WTC11 (cell line): Measurements from ENCODE around the gene SUSD4. TPM values are rescaled to one million over a fixed set of nuclear protein-coding genes. Genes with fewer than 3 reads are reported as not detected.

ENCODE experiments used
- ATAC-seq: fragments of 200-7000 bp; cut with Tn5 transposase; 2 replicates; pipeline ENCODE4 v1.10.0; 2021; ENCODE audit warnings: mild to moderate bottlenecking, moderate library complexity
- CTCF ChIA-PET: fragments of 300-600 bp; sonication (Branson Sonifier 250); formaldehyde crosslinking; loops from one replicate; lab custom pipeline; 2021; ENCODE audit warnings: antibody characterized with exemption; lab: Charles Lee
- POLR2A ChIA-PET: fragments of 350-600 bp; sonication (Branson Sonifier 250); formaldehyde crosslinking; loops from one replicate; lab custom pipeline; 2021; ENCODE audit warnings: antibody characterized with exemption; lab: Charles Lee
- DNase-seq: peaks from one replicate; pipeline ENCODE4 v3.0.0; 2021; ENCODE audit warnings: low spot score
- H3K27ac Mint-ChIP-seq: 2 replicates; pipeline ENCODE4 v1.8.0; 2021; ENCODE audit warnings: mixed read lengths
- H3K27me3 Mint-ChIP-seq: 2 replicates; pipeline ENCODE4 v1.8.0; 2021; ENCODE audit warnings: low read depth, mild to moderate bottlenecking, moderate library complexity, mixed read lengths
- H3K36me3 Mint-ChIP-seq: 2 replicates; pipeline ENCODE4 v1.8.0; 2021; ENCODE audit warnings: mixed read lengths
- H3K4me1 Mint-ChIP-seq: 2 replicates; pipeline ENCODE4 v1.8.0; 2022; ENCODE audit warnings: mixed read lengths
- H3K4me3 Mint-ChIP-seq: 2 replicates; pipeline ENCODE4 v1.8.0; 2021; ENCODE audit warnings: mild to moderate bottlenecking, moderate library complexity, mixed read lengths
- H3K9me3 Mint-ChIP-seq: 2 replicates; pipeline ENCODE4 v1.8.0; 2021; ENCODE audit warnings: mixed read lengths
- AFF4 ChIP-seq: sonication (generic); formaldehyde crosslinking; IDR thresholded peaks from 2 replicates; pipeline ENCODE4 v1.8.1; 2023; ENCODE audit warnings: mild to moderate bottlenecking, missing genetic modification reagents, borderline replicate concordance
- CTCF ChIP-seq: fragments of 200-600 bp; IDR thresholded peaks from 2 replicates; pipeline ENCODE4 v1.8.0; 2022; ENCODE audit warnings: antibody characterized with exemption
- E2F1 ChIP-seq: sonication (generic); formaldehyde crosslinking; IDR thresholded peaks from 2 replicates; pipeline ENCODE4 v1.8.0; 2022; ENCODE audit warnings: mild to moderate bottlenecking, missing genetic modification reagents
- ELF4 ChIP-seq: sonication (generic); formaldehyde crosslinking; IDR thresholded peaks from 2 replicates; pipeline ENCODE4 v1.8.1; 2022; ENCODE audit warnings: low read depth, mild to moderate bottlenecking, moderate library complexity, missing genetic modification reagents
- ESRRA ChIP-seq: sonication (generic); formaldehyde crosslinking; IDR thresholded peaks from 2 replicates; pipeline ENCODE4 v1.8.1; 2022; ENCODE audit warnings: mild to moderate bottlenecking, missing genetic modification reagents, borderline replicate concordance
- ETV6 ChIP-seq: sonication (generic); formaldehyde crosslinking; IDR thresholded peaks from 2 replicates; pipeline ENCODE4 v1.8.1; 2022; ENCODE audit warnings: mild to moderate bottlenecking, missing genetic modification reagents
- FOXP4 ChIP-seq: sonication (generic); formaldehyde crosslinking; IDR thresholded peaks from 2 replicates; pipeline ENCODE4 v1.8.0; 2022; ENCODE audit warnings: mild to moderate bottlenecking, missing genetic modification reagents
- GRHL2 ChIP-seq: fragments of 250-450 bp; sonication (Bioruptor Pico); IDR thresholded peaks from 2 replicates; pipeline ENCODE4 v1.8.0; 2022; ENCODE audit warnings: mild to moderate bottlenecking, moderate library complexity; ENCODE audit not compliant: insufficient replicate concordance, severe bottlenecking
- NR3C1 ChIP-seq: sonication (generic); formaldehyde crosslinking; conservative IDR thresholded peaks from 2 replicates; pipeline ENCODE4 v1.8.1; 2023; ENCODE audit warnings: low read depth, mild to moderate bottlenecking, missing genetic modification reagents
- OVOL2 ChIP-seq: fragments of 250-450 bp; sonication (Bioruptor Pico); IDR thresholded peaks from 2 replicates; pipeline ENCODE4 v1.9.0; 2021; ENCODE audit warnings: mild to moderate bottlenecking, borderline replicate concordance
- PREB ChIP-seq: sonication (generic); formaldehyde crosslinking; IDR thresholded peaks from 2 replicates; pipeline ENCODE4 v1.8.1; 2022; ENCODE audit warnings: mild to moderate bottlenecking, missing genetic modification reagents, moderate library complexity, borderline replicate concordance
- SP1 ChIP-seq: sonication (generic); formaldehyde crosslinking; conservative IDR thresholded peaks from 2 replicates; pipeline ENCODE4 v1.8.1; 2022; ENCODE audit warnings: missing genetic modification reagents
- STAT6 ChIP-seq: sonication (generic); formaldehyde crosslinking; conservative IDR thresholded peaks from 2 replicates; pipeline ENCODE4 v1.8.1; 2023; ENCODE audit warnings: mild to moderate bottlenecking, low read depth, missing genetic modification reagents, moderate library complexity
- TCF7 ChIP-seq: sonication (generic); formaldehyde crosslinking; IDR thresholded peaks from 2 replicates; pipeline ENCODE4 v1.8.0; 2022; ENCODE audit warnings: mild to moderate bottlenecking, low read depth, missing genetic modification reagents, moderate library complexity
- TEAD4 ChIP-seq: sonication (generic); formaldehyde crosslinking; IDR thresholded peaks from 2 replicates; pipeline ENCODE4 v1.8.0; 2022; ENCODE audit warnings: mild to moderate bottlenecking, missing genetic modification reagents
- USF2 ChIP-seq: sonication (generic); formaldehyde crosslinking; IDR thresholded peaks from 2 replicates; pipeline ENCODE4 v1.8.1; 2023; ENCODE audit warnings: mild to moderate bottlenecking, missing genetic modification reagents, moderate library complexity
- ZSCAN18 ChIP-seq: fragments of 250-450 bp; sonication (Bioruptor Pico); IDR thresholded peaks from 2 replicates; pipeline ENCODE4 v2.1.2; 2022; ENCODE audit warnings: mild to moderate bottlenecking, moderate library complexity
- total RNA-seq: library from RNA; stranded (reverse); gene quantifications from 3 replicates; pipeline ENCODE4 v1.2.3, GENCODE V29; 2021

Gene SUSD4
- total RNA-seq, 1 experiment from 2014 or later = 1.8 TPM

GRCh38 chr1:223179786-223180185 is 184.2 kb downstream of the SUSD4 start (continued):
- no peak for TF ChIP-seq AFF4

GRCh38 chr1:223179280-223179679 is 184.7 kb downstream of the SUSD4 start:
- Mint-ChIP-seq H3K36me3 (peaks cover 2% of the 10 kb centered on the region; the same call in 1 of the 2 replicates), H3K27me3 (peaks cover 80% of the 10 kb centered on the region), H3K4me3 (no peak overlapping the region), H3K4me1 (peaks cover 14% of the 10 kb centered on the region), H3K9me3 (peaks cover 3% of the 10 kb centered on the region), H3K27ac (no peak overlapping the region)
- TF ChIP-seq CTCF = no peak
- TF ChIP-seq OVOL2 (CRISPR knock-in tag) = no peak
- no peak for TF ChIP-seq PREB
- TF ChIP-seq GRHL2 = no peak
- TF ChIP-seq TCF7 (CRISPR knock-in tag) = no peak
- no peak for TF ChIP-seq SP1 (CRISPR knock-in tag)
- no peak for TF ChIP-seq NR3C1 (CRISPR knock-in tag)
- no peak for TF ChIP-seq USF2
- TF ChIP-seq TEAD4 (CRISPR knock-in tag) = no peak
- no peak for TF ChIP-seq E2F1 (CRISPR knock-in tag)
- TF ChIP-seq ZSCAN18 = no peak
- no peak for TF ChIP-seq STAT6 (CRISPR knock-in tag)
- no peak for TF ChIP-seq ELF4 (CRISPR knock-in tag)
- TF ChIP-seq ETV6 (CRISPR knock-in tag) = no peak
- no peak for TF ChIP-seq ESRRA (CRISPR knock-in tag)
- TF ChIP-seq FOXP4 (CRISPR knock-in tag) = no peak
- DNase-seq = no peak
- ATAC-seq = no peak
- ChIA-PET CTCF (no interaction called here), POLR2A (no interaction called here)
